HAP-1 (cell line): ENCODE measurements around the gene SLC17A9.

Experiments used
- DNase-seq, 2 experiments: peaks; one replicate each; pipeline ENCODE4 v3.0.0-alpha.2; 2016 to 2020; ENCODE audit warnings: low spot score in 2 of 2
- H3K27me3 ChIP-seq: fragments of 250-450 bp; sonication (Bioruptor Pico); 2 replicates; pipeline ENCODE4 v1.5.1; 2020; ENCODE audit warnings: low read depth, mild to moderate bottlenecking, moderate library complexity
- H3K36me3 ChIP-seq: fragments of 250-450 bp; sonication (Bioruptor Pico); replicated peaks from 2 replicates; pipeline ENCODE4 v1.5.1; 2020; ENCODE audit warnings: mild to moderate bottlenecking
- H3K4me1 ChIP-seq: fragments of 250-450 bp; sonication (Bioruptor Pico); 2 replicates; pipeline ENCODE4 v1.5.1; 2020; ENCODE audit warnings: mild to moderate bottlenecking
- H3K4me3 ChIP-seq: fragments of 250-450 bp; sonication (Bioruptor Pico); 2 replicates; pipeline ENCODE4 v1.5.1; 2020; ENCODE audit warnings: mild to moderate bottlenecking, moderate library complexity
- H3K9me3 ChIP-seq: fragments of 250-450 bp; sonication (Bioruptor Pico); 2 replicates; pipeline ENCODE4 v1.5.1; 2020; ENCODE audit warnings: mild to moderate bottlenecking, moderate library complexity
- in situ Hi-C: fragments of 300-500 bp; cut with MboI; formaldehyde crosslinking; loops from 3 replicates; pipeline ENCODE4 v1.14.3; 2020; ENCODE audit warnings: low sequenced_read_pairs, inconsistent platforms, mixed read lengths

SLC17A9 gene

GRCh38 chr20:62961310-62961783, 8.8 kb downstream of the SLC17A9 start:
- Histone ChIP-seq H3K36me3 (peaks cover 4% of the 10 kb centered on the region), H3K4me1 (no peaks in the 10 kb centered on the region), H3K27me3 (no peaks in the 10 kb centered on the region), H3K4me3 (no peak overlapping the region), H3K9me3 (no peaks in the 10 kb centered on the region)
- in situ Hi-C loops, result no loop called here
- DNase-seq, result no peak

DNA sequence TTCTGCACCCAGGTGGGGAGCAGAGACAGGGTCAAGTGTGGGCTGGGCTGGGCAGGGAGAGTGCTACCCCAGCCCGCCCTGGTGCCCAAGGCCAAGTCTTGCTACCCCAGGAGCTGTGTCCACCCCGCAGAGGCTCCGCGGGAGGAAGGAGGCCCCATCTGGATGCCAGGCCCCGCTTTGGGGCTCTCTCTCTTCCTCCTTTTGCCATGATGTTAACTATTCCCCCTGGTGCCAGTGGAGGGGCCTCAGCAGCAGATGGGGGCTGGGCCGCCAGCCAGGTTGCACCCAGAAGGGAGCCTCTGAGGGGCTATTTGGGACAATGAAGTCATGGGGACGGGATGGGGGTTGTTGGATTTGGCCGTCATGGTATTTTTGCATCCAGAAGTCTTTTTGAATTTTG, 9.3 kb downstream of the SLC17A9 start:
- Histone ChIP-seq H3K4me3 (no peak overlapping the region), H3K27me3 (no peaks in the 10 kb centered on the region), H3K36me3 (peaks cover 4% of the 10 kb centered on the region), H3K4me1 (no peaks in the 10 kb centered on the region), H3K9me3 (no peaks in the 10 kb centered on the region)
- in situ Hi-C loops, result no loop called here
- DNase-seq, result no peak

DNA sequence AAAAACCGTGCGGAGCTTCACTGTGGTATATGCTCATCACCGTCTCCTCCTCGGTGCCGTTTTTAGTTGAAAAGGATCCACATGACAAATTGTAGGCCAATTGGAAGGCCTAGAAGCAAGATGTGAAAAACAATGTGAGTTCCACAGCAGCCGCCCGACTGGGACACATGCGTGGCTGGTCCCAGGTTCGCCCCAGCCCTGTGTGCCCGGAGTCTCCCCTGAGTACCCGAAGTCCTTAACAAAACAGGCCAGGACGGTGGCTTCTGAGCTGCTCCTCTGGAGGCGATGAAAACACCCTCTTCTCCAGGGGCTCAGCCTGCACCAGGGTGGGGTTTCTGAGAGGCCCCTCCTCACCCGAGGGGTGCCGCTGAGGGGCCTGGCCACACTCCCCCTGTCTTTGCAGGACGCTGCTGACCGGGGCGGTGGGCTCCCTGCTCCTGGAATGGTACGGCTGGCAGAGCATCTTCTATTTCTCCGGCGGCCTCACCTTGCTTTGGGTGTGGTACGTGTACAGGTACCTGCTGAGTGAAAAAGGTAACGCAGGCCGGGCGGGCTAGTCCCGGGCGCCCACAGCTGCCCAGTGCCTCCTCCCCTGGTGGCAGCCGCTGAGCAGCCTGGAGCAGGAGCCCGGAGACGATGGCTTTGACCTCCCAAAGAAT, 9.8 kb downstream of the SLC17A9 start:
- no peak for DNase-seq
- Histone ChIP-seq H3K36me3 (peaks cover 4% of the 10 kb centered on the region), H3K4me1 (no peaks in the 10 kb centered on the region), H3K4me3 (no peak overlapping the region), H3K27me3 (no peaks in the 10 kb centered on the region), H3K9me3 (no peaks in the 10 kb centered on the region)
- in situ Hi-C loops, result no loop called here

DNA sequence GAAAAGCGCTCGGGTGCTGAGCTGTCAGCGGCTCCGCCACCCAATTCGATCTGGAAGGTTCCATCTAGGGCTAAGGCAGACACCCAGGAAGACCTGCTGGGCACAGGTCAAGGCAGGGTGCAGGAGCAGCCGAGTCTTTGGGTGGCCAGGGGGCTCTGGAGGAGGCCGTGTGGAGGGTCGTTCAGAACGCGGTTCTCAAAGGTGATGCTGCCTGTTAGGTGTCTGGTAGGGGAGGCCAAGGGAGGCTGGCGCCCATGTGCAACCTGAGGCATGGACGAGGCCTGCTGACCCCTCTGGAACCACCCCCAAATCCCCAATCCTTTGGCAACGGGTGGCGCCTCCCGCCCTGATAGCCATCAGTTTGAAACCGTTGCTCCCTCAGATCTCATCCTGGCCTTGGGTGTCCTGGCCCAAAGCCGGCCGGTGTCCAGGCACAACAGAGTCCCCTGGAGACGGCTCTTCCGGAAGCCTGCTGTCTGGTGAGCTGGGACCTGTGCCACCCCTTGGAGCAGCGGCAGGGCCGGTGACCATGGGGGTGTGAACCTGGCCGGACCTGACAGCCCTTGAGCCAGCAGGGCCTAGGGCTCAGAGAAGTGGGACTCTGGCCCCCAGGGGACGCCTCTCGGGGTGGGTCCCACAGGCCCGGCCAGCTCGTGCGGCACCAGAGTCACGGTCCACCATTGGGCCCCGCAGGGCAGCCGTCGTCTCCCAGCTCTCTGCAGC, 10.5 kb downstream of the SLC17A9 start:
- H3K27me3 ChIP-seq, result no peaks in the 10 kb centered on the region
- H3K36me3 ChIP-seq, result peaks cover 1% of the 10 kb centered on the region
- H3K9me3 ChIP-seq, result no peaks in the 10 kb centered on the region
- no peak for DNase-seq
- in situ Hi-C loops, result no loop called here
- no peaks in the 10 kb centered on the region for H3K4me1 ChIP-seq
- no peak overlapping the region for H3K4me3 ChIP-seq

GRCh38 chr20:62963614-62964397, 11.3 kb downstream of the SLC17A9 start:
- no peak for DNase-seq
- H3K36me3 ChIP-seq, result no peaks in the 10 kb centered on the region; the same call in none of the 2 replicates
- H3K9me3 ChIP-seq, result no peaks in the 10 kb centered on the region
- no peaks in the 10 kb centered on the region for H3K4me1 ChIP-seq
- H3K4me3 ChIP-seq, result no peak overlapping the region
- 0 out of 2 replicates have a peak, but pooled peaks cover under 1% of the 10 kb centered on the region for H3K27me3 ChIP-seq
- in situ Hi-C loops, result no loop called here

DNA sequence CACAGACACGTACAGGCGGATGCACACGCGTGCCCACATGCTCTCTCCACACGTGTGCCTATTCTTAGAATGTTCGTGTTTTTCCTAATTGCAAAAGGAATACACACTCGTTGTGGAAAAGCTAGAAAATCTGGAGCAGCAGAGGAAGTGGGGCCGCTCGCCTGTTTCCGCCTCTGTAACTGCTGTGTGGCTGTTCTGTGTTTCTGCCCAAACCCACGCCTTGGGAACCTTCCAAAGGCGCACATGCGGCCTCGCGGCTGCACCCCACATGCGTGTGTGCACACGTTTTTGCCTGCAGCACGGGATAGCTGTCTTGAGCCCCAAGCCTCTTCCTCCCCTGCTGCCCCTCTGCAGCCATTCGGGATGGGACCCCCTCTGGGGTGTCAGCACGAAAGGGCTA, 12.2 kb downstream of the SLC17A9 start:
- Histone ChIP-seq H3K27me3 (peaks cover 7% of the 10 kb centered on the region; the same call in 1 of the 2 replicates), H3K36me3 (no peaks in the 10 kb centered on the region; the same call in none of the 2 replicates), H3K4me3 (no peak overlapping the region), H3K4me1 (no peaks in the 10 kb centered on the region), H3K9me3 (no peaks in the 10 kb centered on the region)
- in situ Hi-C loops, result no loop called here
- DNase-seq, result no peak

DNA sequence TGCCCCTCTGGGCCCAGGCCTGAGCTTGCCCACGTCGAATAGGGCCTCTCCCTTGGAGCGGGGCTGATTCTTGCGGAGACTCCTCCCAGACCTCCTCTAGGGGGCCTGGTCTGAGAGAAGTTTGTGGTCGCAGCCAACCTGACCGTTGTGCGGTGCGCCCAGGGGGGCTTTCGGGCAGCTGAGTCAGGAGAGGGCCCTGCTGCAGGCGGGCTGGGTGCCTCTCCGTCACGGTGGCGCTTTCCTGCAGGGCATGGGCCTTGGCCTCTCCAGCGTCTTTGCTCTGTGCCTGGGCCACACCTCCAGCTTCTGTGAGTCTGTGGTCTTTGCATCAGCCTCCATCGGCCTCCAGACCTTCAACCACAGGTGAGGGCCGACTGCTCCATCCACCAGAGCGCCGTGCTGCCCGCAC, 12.9 kb downstream of the SLC17A9 start:
- Histone ChIP-seq H3K4me3 (no peak overlapping the region), H3K36me3 (no peaks in the 10 kb centered on the region; the same call in none of the 2 replicates), H3K27me3 (peaks cover 7% of the 10 kb centered on the region; the same call in 1 of the 2 replicates), H3K4me1 (no peaks in the 10 kb centered on the region), H3K9me3 (no peaks in the 10 kb centered on the region)
- in situ Hi-C loops, result no loop called here
- no peak for DNase-seq

GRCh38 chr20:62966212-62967148, 14.0 kb downstream of the SLC17A9 start:
- in situ Hi-C loops, result no loop called here
- no peak for DNase-seq
- no peak overlapping the region for H3K4me3 ChIP-seq
- peaks cover 7% of the 10 kb centered on the region; the same call in 1 of the 2 replicates for H3K27me3 ChIP-seq
- no peaks in the 10 kb centered on the region for H3K9me3 ChIP-seq
- H3K36me3 ChIP-seq, result no peaks in the 10 kb centered on the region; the same call in none of the 2 replicates
- no peaks in the 10 kb centered on the region for H3K4me1 ChIP-seq

DNA sequence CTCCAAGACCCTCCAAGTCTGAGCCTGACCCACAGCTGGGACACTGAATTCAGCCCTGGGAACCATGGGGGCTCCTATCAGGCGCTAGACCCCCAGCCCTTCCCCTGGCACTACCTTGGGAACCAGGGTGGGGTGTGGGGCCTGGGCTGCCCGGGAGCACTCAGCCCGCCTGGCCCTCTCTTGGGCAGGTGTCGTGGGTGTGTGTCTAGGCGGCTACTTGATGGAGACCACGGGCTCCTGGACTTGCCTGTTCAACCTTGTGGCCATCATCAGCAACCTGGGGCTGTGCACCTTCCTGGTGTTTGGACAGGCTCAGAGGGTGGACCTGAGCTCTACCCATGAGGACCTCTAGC, 14.6 kb downstream of the SLC17A9 start:
- peaks cover 7% of the 10 kb centered on the region; the same call in 1 of the 2 replicates for H3K27me3 ChIP-seq
- H3K4me3 ChIP-seq, result no peak overlapping the region
- no peaks in the 10 kb centered on the region; the same call in none of the 2 replicates for H3K36me3 ChIP-seq
- in situ Hi-C loops, result no loop called here
- H3K9me3 ChIP-seq, result no peaks in the 10 kb centered on the region
- H3K4me1 ChIP-seq, result no peaks in the 10 kb centered on the region
- DNase-seq, result no peak

DNA sequence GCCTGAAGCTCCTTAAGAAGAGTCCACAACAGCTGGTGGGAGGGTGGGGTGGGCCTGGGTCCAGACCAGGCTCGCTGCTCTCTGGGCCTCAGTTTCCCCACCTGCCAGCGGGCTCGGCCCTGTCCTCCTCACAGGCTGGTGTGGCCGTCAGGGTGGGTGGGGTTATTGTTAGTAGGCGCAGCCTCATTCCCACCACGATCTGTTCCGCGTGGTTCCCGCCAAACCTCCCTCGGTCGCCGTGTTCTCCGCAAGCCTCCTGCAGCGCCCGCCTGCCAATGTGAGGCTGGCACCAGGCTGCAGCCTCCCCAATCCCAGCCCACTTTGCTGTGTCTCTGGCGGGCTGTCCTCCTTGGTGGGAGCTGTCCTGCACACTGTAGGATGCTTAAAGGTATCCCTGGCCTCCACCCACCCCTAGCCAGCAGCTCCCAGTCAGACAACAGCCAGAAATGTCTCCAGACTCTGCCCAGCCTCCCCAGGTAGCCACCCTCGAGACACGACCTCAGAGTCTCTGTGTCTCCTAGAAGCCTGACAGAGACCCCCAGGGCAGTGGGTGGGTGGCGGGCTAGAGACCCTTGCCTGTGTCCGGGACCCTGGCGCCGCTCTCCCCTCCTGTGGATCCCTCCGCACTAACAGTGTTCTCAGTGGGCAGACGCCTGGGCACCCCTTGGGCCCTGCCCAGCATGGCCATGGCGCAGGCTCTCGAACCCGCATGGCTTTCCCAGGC, 15.3 kb downstream of the SLC17A9 start:
- peaks cover 7% of the 10 kb centered on the region; the same call in 1 of the 2 replicates for H3K27me3 ChIP-seq
- H3K9me3 ChIP-seq, result no peaks in the 10 kb centered on the region
- no peaks in the 10 kb centered on the region; the same call in 1 of the 2 replicates for H3K36me3 ChIP-seq
- in situ Hi-C loops, result no loop called here
- no peaks in the 10 kb centered on the region for H3K4me1 ChIP-seq
- no peak for DNase-seq
- no peak overlapping the region for H3K4me3 ChIP-seq

DNA sequence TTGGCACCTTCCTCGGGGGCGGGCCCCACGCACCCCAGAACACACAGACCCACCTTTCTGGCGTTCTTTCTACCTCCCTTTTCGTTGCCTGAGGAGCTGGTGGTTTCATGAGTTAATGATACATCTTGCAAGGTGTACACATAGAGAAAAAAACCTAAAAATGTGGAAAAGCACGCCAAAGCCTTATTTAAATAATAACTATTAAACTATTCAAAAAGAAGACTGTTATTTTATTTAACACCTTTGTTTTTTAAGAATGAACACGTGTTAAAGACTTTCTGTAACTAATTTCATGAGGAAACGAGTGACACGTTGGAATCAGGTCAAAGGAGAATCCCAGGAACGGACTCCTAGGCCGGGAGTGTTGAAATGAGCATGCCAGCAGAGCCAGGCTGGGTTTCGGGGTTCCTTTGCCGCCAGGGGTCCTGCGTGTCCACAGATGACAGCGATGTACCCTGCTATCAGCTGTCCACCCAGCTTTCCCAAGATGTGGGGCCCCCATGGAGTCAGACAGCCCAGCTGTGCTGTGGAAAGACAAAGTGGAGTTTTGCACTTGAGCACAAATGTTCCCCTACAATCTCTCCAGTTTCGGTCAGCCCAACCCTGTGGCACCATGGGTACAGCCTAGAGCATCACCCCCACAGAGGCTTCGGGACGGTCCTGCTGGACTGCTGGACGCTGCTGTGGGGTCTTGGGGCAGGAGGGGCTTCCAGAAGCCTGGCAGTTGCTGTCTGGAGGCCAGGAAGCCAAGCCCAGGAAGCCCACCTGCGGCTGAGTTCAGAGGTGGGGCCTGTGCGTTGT, 16.1 kb downstream of the SLC17A9 start:
- no peak for DNase-seq
- Histone ChIP-seq H3K27me3 (peaks cover 10% of the 10 kb centered on the region; the same call in 1 of the 2 replicates), H3K36me3 (no peaks in the 10 kb centered on the region; the same call in 1 of the 2 replicates), H3K9me3 (no peaks in the 10 kb centered on the region), H3K4me1 (no peaks in the 10 kb centered on the region), H3K4me3 (no peak overlapping the region)
- in situ Hi-C loops, result no loop called here
